HG03139 (cell line): ENCODE data around the gene AFF3.
"Not testable (repeated sequence)": the region's sequence is repeated elsewhere in the genome, so short reads cannot be mapped to it uniquely, and the experiment has no call there.

Experiments
- ATAC-seq: cut with Tn5 transposase; IDR thresholded peaks from one replicate; pipeline ENCODE4 v1.9.1; 2021; ENCODE audit not compliant: unreplicated experiment

Gene AFF3

DNA sequence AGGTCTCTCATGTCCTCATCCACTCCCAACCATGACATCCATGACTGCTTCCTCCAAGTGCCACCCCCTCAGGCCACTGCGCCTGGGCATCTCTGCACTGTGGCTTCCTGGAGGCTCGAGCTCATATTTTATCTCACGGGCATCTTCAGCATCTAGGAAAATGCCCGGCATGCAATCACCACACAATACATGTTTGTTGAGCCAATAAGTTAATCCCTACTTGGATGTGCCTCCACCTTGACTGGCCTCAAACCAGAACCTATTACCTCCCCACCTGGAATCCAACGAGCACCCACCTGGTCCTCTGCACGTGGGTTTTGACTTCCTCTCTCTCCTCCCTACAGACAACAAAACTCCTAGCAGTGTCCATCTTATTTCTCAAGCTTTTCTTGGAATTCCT is 453.7 kb downstream of the AFF3 start:
- ATAC-seq, result no peak

DNA sequence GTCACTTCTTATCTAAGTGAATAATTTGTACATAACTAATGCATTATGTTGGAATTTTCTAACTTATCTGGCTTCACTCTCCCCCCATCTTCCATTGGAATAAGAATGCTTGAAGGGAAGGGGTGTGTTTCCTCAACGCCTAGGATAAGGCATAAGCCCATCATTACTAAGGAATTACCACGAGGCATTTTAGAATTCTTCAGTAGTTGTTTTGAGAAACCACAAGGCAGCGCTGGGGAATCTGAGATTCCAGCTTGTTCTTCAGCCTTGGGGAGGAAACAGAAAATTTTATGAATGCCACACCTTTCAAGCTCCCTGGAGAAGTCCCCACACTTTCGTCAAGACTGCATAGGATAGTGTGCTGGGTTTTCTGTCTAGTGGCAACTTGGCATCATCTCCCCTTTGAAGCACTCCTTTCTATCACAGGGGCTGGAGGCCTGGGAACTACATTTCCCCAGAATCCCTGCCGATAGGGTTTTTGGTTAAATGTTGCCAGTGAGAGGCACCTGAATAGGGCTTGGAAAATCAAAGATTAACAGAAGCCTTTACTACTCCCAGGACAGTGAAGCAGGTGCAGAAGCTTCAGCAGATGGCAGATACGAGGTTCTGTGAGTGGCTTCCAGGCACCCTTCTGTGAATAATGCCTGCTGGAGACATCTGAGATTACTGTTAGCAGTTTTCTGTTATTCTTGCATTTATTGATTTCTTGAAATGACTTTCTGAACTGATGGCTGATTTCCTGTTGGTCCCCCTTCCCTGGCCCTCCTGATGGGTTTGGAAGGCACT is 459.9 kb downstream of the AFF3 start:
- ATAC-seq, result no peak

DNA sequence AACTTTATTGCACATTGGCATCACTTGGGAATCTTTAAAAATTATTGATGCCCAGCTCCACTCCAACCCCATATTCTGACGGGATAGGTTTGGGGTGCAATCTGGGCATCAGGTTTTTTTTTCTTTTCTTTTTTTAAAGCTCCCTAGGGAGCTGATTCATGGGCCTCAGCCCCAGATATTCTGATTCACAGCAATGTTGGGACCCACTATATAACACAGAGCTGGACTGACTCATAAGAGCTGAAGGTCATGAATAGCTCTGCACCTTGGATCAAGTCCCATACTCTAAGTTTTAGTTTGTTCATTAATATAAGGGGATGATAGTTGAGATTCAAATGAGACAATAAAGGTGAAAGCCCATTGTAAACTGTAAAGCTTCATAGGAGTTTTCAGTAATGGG is 461.4 kb downstream of the AFF3 start:
- ATAC-seq, result no peak

DNA sequence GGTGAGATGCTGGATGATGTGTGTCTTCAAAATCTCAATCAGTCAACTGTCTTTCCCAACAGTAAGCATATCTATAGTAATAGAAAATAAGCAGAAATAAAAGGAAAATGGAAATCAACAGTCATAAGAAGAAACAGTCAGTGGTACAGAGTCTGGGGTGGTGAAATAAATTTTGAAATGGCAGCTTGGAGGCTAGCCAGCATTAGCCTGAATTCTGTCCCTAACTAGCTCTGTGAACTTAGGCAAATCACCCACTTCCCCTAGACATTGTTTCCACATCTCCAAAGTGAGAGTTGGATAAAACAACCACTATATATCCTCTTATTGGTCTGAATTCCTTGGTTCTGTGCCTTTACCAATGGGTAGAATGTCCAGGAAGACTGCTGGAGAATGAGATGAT is 462.9 kb downstream of the AFF3 start:
- ATAC-seq, result no peak

DNA sequence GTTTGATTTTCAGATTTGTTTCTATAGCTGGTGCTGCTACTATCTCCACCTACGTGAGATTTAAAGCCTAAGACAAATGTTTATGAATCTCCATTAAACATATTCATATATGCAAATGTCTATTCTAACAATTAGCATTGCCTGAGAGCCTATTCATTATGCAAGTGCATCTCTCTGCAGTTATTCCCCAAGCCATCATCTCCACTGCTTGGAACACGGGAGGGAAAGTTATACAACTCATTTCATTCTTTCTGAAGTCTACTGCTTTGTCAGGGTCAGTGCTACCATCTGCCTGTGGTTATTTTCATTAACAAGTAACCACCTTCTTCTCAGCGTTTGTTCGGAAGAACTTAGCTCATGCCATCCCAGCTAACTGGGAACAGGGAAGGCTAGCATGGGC is 463.8 kb downstream of the AFF3 start:
- no peak for ATAC-seq

DNA sequence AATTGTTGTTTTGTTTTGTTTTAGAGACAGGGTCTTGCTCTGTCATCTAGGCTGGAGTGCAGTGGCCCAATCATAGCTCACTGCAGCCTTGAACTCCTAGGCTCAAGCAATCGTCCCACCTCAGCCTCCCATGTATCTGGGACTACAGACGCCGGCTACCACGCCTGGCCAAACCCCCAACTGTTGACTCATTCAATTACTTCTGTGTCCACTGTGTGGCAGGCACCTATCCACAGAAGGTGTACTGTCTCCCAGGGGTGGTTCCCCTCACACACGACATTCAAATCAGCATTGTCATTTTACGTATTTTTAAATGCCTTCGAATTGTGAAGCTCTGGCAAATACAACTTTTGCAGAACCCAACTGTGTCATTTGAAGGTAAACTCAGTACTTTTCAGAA is 464.6 kb downstream of the AFF3 start:
- no peak for ATAC-seq

DNA sequence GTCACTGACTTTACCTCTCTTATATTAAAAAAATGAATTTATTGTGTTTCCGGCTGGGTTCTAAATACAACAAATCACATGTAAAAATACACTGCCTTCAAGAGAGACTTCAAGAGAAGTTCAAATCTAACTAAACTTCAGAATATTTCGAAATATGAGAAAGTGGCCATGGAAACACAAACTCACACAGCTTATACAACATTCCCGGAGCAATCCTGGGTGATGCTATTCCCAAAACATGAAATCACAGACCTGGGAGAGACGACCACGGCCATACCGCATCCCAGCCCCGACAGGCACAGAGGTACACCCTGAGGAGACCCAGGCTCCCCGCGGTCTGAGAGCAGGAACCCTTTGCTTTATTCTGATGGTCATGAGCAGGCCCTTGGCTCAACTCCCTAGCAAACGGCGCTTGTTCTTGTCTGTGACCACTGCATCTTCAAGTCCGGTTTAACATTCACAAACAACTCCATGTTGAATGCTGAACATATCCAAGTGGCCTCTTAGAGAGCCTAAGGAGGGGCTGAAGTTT is 467.2 kb downstream of the AFF3 start:
- no peak for ATAC-seq

DNA sequence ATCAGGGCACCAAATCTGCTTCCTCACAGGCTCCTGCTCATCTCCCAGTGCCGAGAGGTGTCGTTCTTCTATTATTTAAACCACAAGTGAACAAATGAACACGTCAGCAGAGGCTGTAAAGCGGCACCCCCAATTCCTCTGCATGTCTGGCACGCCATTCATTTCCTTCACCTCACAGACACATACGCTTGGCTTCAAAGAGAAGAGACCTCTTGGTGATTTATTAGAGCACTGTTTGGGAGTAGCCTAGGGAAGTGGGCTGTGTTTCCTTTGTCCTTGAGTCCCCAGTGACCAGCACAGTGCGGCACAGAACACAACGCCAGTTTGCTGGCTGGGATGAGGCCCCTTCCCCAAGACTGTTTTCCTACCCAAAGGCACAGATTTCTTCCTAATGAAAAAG is 468.3 kb downstream of the AFF3 start:
- no peak for ATAC-seq

DNA sequence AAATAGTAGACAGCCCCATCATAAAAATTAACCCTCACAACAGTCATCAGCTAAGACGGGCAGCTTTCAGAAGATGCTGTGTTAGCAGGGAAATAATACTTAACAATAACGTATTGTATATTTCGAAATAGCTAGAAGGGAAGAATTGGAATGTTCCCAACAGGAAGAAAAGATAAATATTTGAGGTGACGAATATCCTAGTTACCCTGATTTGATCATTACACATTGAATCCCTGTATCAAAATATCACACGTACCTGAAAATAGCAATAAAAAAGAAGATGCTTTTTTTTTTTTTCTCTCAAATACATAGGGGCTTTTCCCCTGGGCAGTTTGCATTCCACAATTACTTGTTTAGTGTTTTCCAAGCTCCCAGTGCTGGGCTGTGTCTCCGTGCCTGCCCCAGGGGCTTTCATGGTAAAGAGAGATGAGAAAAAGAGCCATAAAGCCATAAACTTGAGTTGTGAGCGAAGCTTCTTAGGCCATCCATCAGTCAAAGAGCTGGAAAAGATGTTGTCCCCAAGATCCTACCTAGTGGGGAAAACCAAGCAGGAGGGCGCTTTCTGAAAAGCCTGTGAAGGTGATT is 469.5 kb downstream of the AFF3 start:
- ATAC-seq, result no peak

DNA sequence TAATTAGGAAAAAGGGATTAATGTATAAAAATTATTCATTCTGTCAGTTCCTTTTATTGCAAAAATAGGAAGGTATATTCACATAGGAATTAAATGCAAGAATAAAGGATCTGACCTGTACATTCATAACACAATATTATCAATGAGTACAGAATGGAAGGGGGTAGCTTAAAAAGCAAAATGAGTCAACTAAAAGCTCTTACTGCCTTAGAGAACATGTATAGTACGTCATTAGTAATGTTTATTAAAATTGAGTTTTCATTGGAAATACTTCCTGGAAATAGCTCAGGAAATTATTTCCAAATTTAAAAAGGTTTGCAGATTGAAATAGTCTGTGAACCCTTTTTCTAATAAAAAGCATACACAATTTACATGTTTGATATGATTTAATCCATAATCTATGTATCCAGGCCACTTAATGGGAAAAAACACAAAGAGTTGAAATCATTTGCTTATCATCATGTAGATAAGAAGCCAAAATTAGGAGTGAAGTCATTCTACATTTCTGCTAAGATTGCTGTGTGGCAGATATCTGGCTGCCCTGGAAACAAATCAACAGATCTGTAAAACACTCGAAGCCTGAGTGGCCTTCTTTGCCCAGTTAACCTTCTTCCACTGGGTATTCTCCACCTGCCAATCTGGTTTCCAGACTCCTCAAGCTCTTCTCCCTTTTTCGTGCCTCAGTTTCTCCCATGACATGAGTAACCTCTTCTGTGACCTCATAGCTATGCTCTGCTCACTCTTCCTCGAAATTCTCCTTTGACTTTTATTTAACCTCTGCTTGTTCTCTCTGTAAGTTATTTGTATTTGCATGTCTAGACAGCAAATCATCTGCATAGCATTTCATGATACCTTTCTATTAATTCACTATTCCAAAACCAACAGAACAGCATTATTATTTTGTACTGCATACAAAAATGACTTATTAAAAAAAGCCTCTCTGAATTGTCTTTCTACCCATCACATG is 471.3 kb downstream of the AFF3 start:
- ATAC-seq, result no peak

DNA sequence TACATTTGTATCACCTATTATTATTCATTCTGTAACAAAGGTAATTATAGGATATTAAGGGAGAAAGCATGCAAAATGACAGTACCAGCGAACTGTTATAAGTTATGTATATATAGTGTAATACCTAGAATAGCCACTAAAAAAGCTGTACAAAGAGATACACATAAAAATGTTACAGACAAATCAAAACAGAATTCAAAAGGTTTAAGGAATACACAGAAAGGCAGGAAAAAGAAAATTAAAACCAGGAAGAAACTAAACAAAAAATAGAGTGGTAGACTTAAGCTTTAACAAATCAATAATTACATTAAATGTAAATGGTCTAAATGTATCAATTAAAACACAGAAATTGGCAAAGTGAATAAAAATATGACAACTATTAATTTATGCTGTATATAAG is 476.1 kb downstream of the AFF3 start:
- ATAC-seq, result no peak

DNA sequence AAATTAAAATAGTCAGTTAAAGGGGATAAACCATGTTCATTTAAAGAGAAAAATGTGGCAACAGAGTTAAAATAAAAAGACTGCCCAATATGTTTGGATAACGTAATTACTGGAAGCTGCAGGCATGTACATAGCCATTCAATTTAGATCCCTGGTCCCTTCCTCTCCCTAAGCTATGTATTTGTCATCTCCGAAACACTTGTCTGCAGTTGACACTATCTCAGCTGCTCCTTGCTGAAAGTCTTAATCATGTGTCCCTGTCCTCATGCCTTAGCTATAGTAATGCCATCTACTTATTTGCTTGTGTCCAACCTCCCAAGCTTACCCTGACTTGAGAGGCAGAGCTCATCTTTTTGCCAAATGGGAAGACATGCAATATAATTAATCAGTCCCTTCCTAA is 478.7 kb downstream of the AFF3 start:
- ATAC-seq, result no peak

DNA sequence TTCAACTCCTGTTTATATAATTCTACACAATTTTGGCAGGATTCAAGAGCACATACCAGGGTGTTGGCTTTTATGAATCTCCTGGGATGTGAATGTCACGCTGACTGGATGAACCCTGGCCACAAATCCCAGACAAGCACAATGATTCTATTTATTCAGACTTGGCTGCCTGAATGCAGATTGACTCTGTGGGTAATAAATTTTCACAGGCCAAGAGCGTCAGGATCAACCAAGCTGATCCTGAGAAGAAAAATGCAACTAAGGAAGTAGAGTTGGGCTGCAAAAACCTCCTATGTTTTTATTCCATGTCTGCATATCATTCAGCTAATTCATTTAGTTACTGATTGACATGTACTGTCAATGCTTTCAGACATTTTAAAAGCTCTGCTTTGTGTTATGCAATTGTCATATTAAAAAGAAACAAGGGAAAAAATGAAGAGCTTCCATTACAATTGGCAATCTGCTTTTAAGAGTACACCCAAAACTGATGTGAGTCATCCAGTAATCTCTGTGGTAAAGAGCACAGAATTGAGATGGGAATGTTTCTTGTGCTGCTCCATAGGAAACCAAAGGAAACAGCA is 479.5 kb downstream of the AFF3 start:
- no peak for ATAC-seq

DNA sequence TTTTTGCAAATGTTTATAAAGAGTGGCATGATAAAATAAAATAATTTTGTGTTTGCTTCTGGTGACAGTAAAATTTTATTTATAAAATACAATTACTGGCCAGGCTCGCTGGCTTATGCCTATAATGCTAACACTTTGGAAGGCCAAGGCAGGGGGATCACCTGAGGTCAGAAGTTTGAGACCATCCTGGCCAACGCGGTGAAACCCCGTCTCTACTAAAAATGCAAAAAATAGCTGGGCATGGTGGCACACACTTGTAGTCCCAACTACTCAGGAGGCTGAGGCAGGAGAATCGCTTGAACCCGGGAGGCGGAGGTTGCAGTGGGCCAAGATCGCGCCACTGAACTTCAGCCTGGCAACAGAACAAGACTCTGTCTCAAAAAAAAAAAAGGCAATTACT is 480.6 kb downstream of the AFF3 start:
- not testable (repeated sequence) for ATAC-seq

DNA sequence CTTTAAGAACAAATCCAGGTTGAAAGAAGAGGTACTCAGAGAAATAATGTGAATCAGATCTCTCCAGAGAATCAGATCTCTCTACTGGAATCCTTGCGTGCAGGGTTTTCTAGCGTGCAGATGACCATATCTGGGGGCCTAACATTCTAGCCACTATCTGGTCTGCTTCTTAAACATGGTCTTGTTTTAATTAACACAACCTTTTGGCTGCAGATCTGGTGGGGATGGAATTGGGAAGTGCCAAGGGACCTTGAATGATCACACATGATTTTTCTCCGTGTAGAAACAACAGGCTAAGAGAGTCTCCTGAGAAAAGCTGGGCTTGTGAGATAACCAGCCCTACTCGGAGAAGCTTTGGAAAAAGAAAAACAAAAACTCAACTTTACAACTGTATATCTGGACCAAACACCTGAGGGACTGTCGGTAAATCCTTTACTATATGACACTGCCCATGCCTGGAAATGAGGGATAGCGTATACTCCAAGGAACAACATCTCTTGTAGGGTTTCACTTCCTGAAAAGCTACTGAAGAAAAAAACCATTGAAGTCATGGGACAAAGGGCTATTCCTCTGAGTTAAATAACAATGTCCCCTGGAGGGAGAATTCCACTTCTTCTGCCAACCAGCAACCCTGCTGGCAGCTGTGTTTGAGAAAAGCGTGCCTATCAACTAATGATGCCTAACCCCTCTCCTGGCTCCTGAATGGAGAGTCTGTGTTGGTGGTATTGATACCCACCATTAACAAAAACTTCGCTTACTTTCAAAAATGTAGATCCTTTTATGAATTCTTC is 481.6 kb downstream of the AFF3 start:
- ATAC-seq, result no peak

DNA sequence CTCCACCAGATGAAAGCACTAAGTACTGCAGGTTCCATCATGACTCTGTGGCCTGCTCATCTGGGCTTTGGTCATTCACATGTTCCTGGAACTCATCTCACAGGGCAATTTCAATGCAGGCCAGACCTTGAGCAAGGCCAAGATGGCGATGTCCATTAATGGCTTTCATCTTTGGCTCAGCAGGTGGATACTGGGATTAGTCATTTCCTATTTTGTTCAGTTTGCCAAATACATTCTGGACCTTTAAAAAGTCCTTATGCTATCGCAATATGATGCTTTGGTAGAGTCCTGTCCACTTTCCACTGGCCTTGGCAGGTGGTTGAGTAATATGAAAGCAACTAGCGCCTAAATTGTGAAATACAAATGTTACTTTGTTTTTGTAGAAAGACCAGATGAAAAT is 482.5 kb downstream of the AFF3 start:
- ATAC-seq, result no peak

DNA sequence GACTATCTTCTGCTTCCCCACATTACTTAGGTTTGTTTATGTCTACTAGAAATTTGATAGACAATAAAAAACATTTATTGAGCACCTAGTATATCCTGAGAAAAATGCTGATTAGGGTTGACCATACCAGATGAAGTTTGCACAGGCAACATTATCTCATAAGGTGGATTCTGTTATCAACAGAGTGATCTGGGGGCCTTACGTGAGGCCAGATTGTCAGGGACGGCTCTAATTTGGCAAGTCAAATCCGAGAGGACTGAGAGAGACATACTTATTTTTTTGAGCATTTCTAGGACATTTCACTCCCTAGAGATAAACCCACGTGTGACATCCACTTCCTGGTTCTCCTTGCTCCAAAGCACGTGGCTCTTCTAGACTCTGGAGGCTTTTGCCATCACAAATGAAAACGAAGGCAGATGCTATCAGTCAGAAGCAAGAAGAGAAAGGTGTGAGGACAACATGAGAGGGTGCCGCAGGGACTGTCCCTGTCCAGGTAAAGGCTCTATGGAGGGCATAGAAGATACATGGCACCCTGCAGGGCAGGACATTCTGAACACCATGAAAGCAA is 484.6 kb downstream of the AFF3 start:
- ATAC-seq, result no peak

DNA sequence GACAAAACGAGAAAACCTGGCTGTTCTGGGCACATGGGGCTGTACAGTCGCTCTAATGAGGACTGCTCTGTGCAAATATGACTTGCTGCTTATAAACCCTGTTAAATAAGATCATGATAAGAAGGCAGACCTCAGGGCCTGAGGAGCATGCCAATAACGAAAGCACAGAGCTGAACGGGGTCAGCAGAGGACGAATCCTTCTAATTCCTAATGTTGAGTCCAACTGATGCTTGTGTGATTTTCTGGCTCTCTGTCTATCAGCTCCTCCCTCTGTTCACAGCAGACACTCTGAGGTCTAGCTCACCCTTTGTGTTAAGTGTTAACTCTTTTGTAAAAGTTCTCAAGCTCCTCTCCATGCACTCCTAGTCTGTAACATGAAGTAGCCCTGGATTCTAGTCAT is 485.4 kb downstream of the AFF3 start:
- ATAC-seq, result no peak

DNA sequence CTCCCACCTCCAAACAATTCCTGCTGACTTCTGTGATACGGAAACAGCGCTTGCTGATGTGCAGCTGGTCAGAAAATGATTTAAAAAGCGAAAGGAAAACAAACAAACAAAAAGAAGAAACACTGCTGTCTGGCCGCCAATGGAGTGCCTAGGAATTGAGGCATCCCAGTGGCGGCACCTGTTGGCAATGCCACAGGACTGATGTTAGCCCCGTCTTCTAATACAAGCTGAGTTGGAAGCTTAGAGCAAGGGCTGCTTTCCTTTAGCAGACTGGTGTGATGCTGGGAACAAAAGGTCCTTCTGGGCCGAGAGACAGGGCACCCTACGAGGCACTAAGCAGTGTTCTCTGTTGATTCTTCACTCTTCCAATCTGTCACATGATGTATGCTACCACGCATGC is 489.0 kb downstream of the AFF3 start:
- ATAC-seq, result no peak

DNA sequence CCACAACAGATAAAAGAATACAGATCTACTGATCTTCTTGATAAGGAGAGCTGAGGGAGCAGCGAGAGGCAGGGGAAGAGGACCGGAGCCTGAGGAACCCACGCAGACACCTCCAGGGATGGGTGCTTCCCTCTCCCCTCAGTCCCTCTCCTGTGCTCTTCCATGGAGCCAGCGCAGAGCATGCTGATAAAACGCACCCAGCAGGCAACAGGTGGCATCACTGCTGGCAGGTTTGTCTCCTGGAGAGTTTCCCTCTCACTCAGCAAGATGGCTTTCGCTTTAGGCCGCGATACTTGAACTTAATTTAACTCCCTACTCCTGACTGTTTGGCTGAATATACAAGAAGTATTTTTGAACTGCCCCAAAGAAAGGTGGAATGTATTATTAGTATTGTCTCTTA is 489.5 kb downstream of the AFF3 start:
- no peak for ATAC-seq
